Ishikawa (cell line): ENCODE data around the gene OR2F2.

Experiments used
- CEBPB ChIP-seq: IDR thresholded peaks from 2 replicates; pipeline ENCODE4 v1.6.1; 2012
- CREB1 ChIP-seq: IDR thresholded peaks from 2 replicates; pipeline ENCODE4 v1.6.1; 2012; ENCODE audit warnings: low read depth
- EGR1 ChIP-seq: IDR thresholded peaks from 2 replicates; pipeline ENCODE4 v1.6.1; 2012
- EP300 ChIP-seq: IDR thresholded peaks from 2 replicates; pipeline ENCODE4 v1.6.1; 2012; ENCODE audit warnings: borderline replicate concordance
- FOXM1 ChIP-seq: IDR thresholded peaks from 2 replicates; pipeline ENCODE4 v1.6.1; 2012; ENCODE audit warnings: low read depth, borderline replicate concordance
- NFIC ChIP-seq: IDR thresholded peaks from 2 replicates; pipeline ENCODE4 v1.6.1; 2012
- RAD21 ChIP-seq: IDR thresholded peaks from 2 replicates; pipeline ENCODE4 v1.6.1; 2012; ENCODE audit warnings: low read depth
- TAF1 ChIP-seq: IDR thresholded peaks from 2 replicates; pipeline ENCODE4 v1.6.1; 2012; ENCODE audit warnings: low read depth, mild to moderate bottlenecking
- TCF12 ChIP-seq: IDR thresholded peaks from 2 replicates; pipeline ENCODE4 v1.6.1; 2012; ENCODE audit warnings: low read depth
- TEAD4 ChIP-seq: IDR thresholded peaks from 2 replicates; pipeline ENCODE4 v1.6.1; 2012
- YY1 ChIP-seq: IDR thresholded peaks from 2 replicates; pipeline ENCODE4 v1.6.1; 2012; ENCODE audit warnings: low read depth
- ZBTB7A ChIP-seq: IDR thresholded peaks from 2 replicates; pipeline ENCODE4 v1.6.1; 2012; ENCODE audit warnings: low read depth
- TF ChIP-seq, protein P1 (sequence below): IDR thresholded peaks from 2 replicates; pipeline ENCODE4 v1.6.1; 2012
- TF ChIP-seq, protein P2 (sequence below): IDR thresholded peaks from 2 replicates; pipeline ENCODE4 v1.6.1; 2012; ENCODE audit warnings: low read depth, mild to moderate bottlenecking
- TF ChIP-seq, protein P3 (sequence below): IDR thresholded peaks from 2 replicates; pipeline ENCODE4 v1.6.1; 2012

OR2F2 gene

DNA sequence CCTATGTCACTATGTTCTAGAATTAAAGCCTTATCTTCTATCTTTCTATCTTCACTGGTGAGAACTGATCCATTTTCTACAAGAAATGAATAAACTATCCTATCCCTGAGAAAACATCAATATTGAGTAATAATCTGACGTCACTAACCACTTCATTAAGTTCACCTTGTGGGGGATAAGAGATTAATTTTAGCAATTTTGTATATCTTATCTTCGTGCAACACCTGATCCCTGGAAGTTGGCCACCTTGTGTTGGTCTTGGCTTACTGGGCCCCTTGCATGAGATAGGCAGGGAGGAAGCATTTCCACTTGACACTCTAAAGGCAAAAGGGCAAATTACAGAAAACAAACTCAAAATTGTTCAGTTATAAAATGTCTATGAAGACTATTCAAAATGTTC is 45.0 kb downstream of the OR2F2 start:
- no peak for TF ChIP-seq CREB1
- TF ChIP-seq TEAD4, result no peak
- TF ChIP-seq TCF12, result no peak
- TF ChIP-seq, protein P1, sequence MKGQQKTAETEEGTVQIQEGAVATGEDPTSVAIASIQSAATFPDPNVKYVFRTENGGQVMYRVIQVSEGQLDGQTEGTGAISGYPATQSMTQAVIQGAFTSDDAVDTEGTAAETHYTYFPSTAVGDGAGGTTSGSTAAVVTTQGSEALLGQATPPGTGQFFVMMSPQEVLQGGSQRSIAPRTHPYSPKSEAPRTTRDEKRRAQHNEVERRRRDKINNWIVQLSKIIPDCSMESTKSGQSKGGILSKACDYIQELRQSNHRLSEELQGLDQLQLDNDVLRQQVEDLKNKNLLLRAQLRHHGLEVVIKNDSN, result no peak
- TF ChIP-seq EP300, result no peak
- no peak for TF ChIP-seq EGR1
- TF ChIP-seq CEBPB, result no peak

DNA sequence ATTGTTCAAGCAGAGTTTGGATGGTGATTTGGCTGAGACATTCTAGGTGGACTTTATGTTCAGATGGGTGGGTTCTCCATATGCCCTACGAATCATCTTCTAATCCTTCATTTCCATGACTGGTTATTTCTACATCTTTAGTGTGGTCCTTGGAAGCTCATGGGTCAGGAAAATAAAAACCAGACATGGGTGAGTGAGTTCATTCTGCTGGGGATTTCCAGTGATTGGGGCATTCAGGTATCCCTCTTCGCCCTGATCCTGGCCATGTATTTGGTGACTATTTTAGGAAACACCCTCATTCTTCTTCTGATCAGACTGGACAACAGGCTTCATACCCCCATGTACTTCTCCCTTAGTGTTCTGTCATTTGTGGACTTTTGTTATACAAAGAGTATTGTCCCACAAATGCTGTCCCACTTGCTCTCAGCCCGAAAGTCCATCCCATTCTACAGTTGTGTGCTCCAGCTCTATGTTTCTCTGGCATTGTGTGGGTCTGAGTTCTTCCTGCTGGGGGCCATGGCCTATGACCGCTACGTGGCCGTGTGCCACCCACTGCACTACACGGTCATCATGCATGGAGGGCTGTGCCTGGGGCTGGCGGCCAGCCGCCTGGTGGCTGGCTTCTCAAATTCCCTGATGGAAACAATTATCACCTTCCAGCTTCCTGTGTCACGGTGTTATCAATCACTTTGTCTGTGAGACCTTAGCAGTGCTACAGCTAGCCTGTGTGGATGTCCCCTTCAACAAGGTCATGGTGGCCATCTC is 45.9 kb downstream of the OR2F2 start:
- TF ChIP-seq EGR1, result no peak
- TF ChIP-seq EP300, result no peak
- TF ChIP-seq CEBPB, result no peak
- TF ChIP-seq TEAD4, result no peak
- TF ChIP-seq, protein P2, sequence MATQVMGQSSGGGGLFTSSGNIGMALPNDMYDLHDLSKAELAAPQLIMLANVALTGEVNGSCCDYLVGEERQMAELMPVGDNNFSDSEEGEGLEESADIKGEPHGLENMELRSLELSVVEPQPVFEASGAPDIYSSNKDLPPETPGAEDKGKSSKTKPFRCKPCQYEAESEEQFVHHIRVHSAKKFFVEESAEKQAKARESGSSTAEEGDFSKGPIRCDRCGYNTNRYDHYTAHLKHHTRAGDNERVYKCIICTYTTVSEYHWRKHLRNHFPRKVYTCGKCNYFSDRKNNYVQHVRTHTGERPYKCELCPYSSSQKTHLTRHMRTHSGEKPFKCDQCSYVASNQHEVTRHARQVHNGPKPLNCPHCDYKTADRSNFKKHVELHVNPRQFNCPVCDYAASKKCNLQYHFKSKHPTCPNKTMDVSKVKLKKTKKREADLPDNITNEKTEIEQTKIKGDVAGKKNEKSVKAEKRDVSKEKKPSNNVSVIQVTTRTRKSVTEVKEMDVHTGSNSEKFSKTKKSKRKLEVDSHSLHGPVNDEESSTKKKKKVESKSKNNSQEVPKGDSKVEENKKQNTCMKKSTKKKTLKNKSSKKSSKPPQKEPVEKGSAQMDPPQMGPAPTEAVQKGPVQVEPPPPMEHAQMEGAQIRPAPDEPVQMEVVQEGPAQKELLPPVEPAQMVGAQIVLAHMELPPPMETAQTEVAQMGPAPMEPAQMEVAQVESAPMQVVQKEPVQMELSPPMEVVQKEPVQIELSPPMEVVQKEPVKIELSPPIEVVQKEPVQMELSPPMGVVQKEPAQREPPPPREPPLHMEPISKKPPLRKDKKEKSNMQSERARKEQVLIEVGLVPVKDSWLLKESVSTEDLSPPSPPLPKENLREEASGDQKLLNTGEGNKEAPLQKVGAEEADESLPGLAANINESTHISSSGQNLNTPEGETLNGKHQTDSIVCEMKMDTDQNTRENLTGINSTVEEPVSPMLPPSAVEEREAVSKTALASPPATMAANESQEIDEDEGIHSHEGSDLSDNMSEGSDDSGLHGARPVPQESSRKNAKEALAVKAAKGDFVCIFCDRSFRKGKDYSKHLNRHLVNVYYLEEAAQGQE, result no peak
- TF ChIP-seq NFIC, result no peak
- TF ChIP-seq CREB1, result no peak
- TF ChIP-seq YY1, result no peak
- no peak for TF ChIP-seq TCF12
- TF ChIP-seq, protein P3, sequence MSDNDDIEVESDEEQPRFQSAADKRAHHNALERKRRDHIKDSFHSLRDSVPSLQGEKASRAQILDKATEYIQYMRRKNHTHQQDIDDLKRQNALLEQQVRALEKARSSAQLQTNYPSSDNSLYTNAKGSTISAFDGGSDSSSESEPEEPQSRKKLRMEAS, result no peak
- TF ChIP-seq RAD21, result no peak
- no peak for TF ChIP-seq FOXM1
- no peak for TF ChIP-seq ZBTB7A
- TF ChIP-seq TAF1, result no peak
- TF ChIP-seq, protein P1, result no peak

DNA sequence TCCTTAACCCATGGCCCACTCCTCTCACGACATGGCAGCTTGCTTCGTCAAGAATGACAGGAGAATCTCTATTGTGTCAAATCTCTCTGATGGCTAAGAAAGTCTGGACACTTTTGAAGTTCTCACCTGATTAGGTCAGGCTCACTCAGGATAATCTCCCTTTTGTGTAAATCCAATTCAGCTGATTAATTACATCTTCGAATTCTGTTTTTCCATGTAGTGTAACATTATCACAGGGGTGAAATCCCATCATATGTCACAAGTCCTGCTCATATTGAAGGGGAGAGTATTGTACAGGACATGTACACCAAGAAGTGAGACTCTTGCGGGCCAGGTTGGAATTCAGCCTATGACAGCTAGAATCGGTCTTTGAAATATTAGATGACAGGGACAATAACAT is 48.9 kb downstream of the OR2F2 start:
- TF ChIP-seq TEAD4 (no peak), CEBPB (no peak), ZBTB7A (no peak), CREB1 (no peak), TAF1 (no peak), RAD21 (no peak), TCF12 (no peak), YY1 (no peak), FOXM1 (no peak)
- TF ChIP-seq, protein P1, result no peak
- TF ChIP-seq, protein P2, result no peak
- TF ChIP-seq, protein P3, result no peak
